Liver (tissue), 3 donors: Measurements from ENCODE around the gene S100A5.

Experiments used
- CTCF ChIP-seq: fragments of 150-350 bp; IDR thresholded peaks from 2 replicates; pipeline ENCODE4 v1.5.1; 2017; ENCODE audit warnings: improper control_type of control experiment, low read depth, low read length; ENCODE audit not compliant: missing input control
- SP1 ChIP-seq: IDR thresholded peaks from 2 replicates; pipeline ENCODE4 v1.6.1; 2018; ENCODE audit warnings: antibody characterized with exemption, mild to moderate bottlenecking
- TF ChIP-seq, protein P1 (sequence below): IDR thresholded peaks from 2 replicates; pipeline ENCODE4 v1.6.1; 2016; ENCODE audit warnings: antibody characterized with exemption
- donor health status: healthy.
- donor health status: healthy.

GRCh38 chr1:153561466-153561985 lies 20.8 kb upstream of the S100A5 start:
- TF ChIP-seq SP1 (no peak), CTCF (no peak)
- TF ChIP-seq, protein P1, sequence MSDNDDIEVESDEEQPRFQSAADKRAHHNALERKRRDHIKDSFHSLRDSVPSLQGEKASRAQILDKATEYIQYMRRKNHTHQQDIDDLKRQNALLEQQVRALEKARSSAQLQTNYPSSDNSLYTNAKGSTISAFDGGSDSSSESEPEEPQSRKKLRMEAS = no peak
